Neuronal stem cell (in vitro differentiated cells): Measurements from ENCODE around the gene PGAP6.
A peak's percentile ranks its signal among the peaks of the same experiment; 100 is the strongest.

Experiments used
- DNase-seq: peaks from one replicate; pipeline ENCODE4 v3.0.0-alpha.2; 2013; ENCODE audit warnings: low spot score
- H2AFZ ChIP-seq: one replicate; pipeline ENCODE4 v1.6.1; 2013; ENCODE audit warnings: mild to moderate bottlenecking, low read length, inconsistent platforms
- H2AK5ac ChIP-seq: 2 replicates; pipeline ENCODE4 v1.6.1; 2013; ENCODE audit warnings: low read depth, mild to moderate bottlenecking, inconsistent platforms, low read length, moderate library complexity, mixed read lengths
- H2BK120ac ChIP-seq: 2 replicates; pipeline ENCODE4 v1.6.1; 2013; ENCODE audit warnings: low read depth, mild to moderate bottlenecking, inconsistent platforms, low read length, moderate library complexity, mixed read lengths
- H2BK12ac ChIP-seq: one replicate; pipeline ENCODE4 v1.6.1; 2013; ENCODE audit warnings: low read length, inconsistent platforms
- H2BK15ac ChIP-seq: 2 replicates; pipeline ENCODE4 v1.6.1; 2013; ENCODE audit warnings: mild to moderate bottlenecking, low read length, inconsistent platforms, mixed read lengths
- H2BK5ac ChIP-seq: one replicate; pipeline ENCODE4 v1.6.1; 2013; ENCODE audit warnings: inconsistent platforms, mild to moderate bottlenecking, low read length, moderate library complexity
- H3K14ac ChIP-seq: one replicate; pipeline ENCODE4 v1.6.1; 2013; ENCODE audit warnings: low read length, inconsistent platforms
- H3K18ac ChIP-seq: 2 replicates; pipeline ENCODE4 v1.6.1; 2013; ENCODE audit warnings: low read length, inconsistent platforms
- H3K23ac ChIP-seq: 2 replicates; pipeline ENCODE4 v1.6.1; 2013; ENCODE audit warnings: low read depth, mild to moderate bottlenecking, mixed read lengths, low read length, inconsistent platforms; ENCODE audit not compliant: poor library complexity
- H3K27ac ChIP-seq: replicated peaks from 3 replicates; pipeline ENCODE4 v1.5.1; 2013; ENCODE audit warnings: low read length, inconsistent platforms
- H3K27me3 ChIP-seq, 3 experiments: 2 replicates each; pipeline ENCODE4 v1.6.1; 2013; ENCODE audit warnings: low read length in 3 of 3, mild to moderate bottlenecking in 2 of 3, inconsistent platforms in 1 of 3, low read depth in 1 of 3, mixed read lengths in 1 of 3, moderate library complexity in 1 of 3; ENCODE audit not compliant: control insufficient read depth in 3 of 3, insufficient read depth in 3 of 3
- H3K36me3 ChIP-seq, 2 donors: replicated peaks in 1 of 2; 2 replicates each; pipeline ENCODE4 v1.6.1; 2013; ENCODE audit warnings: low read length in 2 of 2; ENCODE audit not compliant: control insufficient read depth in 2 of 2, insufficient read depth in 2 of 2
- H3K4ac ChIP-seq: 2 replicates; pipeline ENCODE4 v1.6.1; 2013; ENCODE audit warnings: inconsistent platforms, mild to moderate bottlenecking, low read length, moderate library complexity
- H3K4me1 ChIP-seq, 2 donors: 1 replicate in 1 of 2; 2 replicates in 1 of 2; pipeline ENCODE4 v1.6.1; 2013; ENCODE audit warnings: low read length in 2 of 2, low read depth in 1 of 2; ENCODE audit not compliant: control insufficient read depth in 2 of 2, insufficient read depth in 1 of 2
- H3K4me2 ChIP-seq: one replicate; pipeline ENCODE4 v1.6.1; 2013; ENCODE audit warnings: mild to moderate bottlenecking, low read length, inconsistent platforms; ENCODE audit not compliant: insufficient read depth, poor library complexity, severe bottlenecking
- H3K4me3 ChIP-seq, 2 donors: 2 replicates each; pipeline ENCODE4 v1.5.1; 2013; ENCODE audit warnings: low read length in 2 of 2, mild to moderate bottlenecking in 2 of 2, inconsistent platforms in 1 of 2, moderate library complexity in 1 of 2
- H3K79me1 ChIP-seq: one replicate; pipeline ENCODE4 v1.6.1; 2013; ENCODE audit warnings: low read depth, mild to moderate bottlenecking, inconsistent platforms, low read length, moderate library complexity
- H3K9ac ChIP-seq: one replicate; pipeline ENCODE4 v1.6.1; 2013; ENCODE audit warnings: mild to moderate bottlenecking, low read depth, low read length, inconsistent platforms; ENCODE audit not compliant: poor library complexity
- H3K9me3 ChIP-seq, 2 donors: replicated peaks in 1 of 2; 2 replicates each; pipeline versions ENCODE3 to v1.6.1; 2013; ENCODE audit warnings: low read length in 2 of 2, mild to moderate bottlenecking in 2 of 2, inconsistent platforms in 1 of 2, low read depth in 1 of 2, mixed read lengths in 1 of 2, moderate library complexity in 1 of 2; ENCODE audit not compliant: control insufficient read depth in 2 of 2, insufficient read depth in 1 of 2
- H4K8ac ChIP-seq: one replicate; pipeline ENCODE4 v1.6.1; 2013; ENCODE audit warnings: low read depth, mild to moderate bottlenecking, inconsistent platforms, low read length, moderate library complexity
- H4K91ac ChIP-seq: one replicate; pipeline ENCODE4 v1.6.1; 2013; ENCODE audit warnings: low read length, low read depth, mild to moderate bottlenecking, inconsistent platforms; ENCODE audit not compliant: poor library complexity
- WGBS, 2 donors: extraction: QIAGEN DNeasy Blood & Tissue Kit; methylation state at CpG; one replicate each; pipeline ENCODE4 v1.1.7; 2013; ENCODE audit warnings: missing lambda C conversion rate in 2 of 2, mixed read lengths in 1 of 2; ENCODE audit not compliant: insufficient read length in 2 of 2, insufficient replicate concordance in 1 of 2; ENCODE audit errors: extremely low coverage in 2 of 2; 5-methylcytosine and 5-hydroxymethylcytosine counted together

The PGAP6 gene

DNA sequence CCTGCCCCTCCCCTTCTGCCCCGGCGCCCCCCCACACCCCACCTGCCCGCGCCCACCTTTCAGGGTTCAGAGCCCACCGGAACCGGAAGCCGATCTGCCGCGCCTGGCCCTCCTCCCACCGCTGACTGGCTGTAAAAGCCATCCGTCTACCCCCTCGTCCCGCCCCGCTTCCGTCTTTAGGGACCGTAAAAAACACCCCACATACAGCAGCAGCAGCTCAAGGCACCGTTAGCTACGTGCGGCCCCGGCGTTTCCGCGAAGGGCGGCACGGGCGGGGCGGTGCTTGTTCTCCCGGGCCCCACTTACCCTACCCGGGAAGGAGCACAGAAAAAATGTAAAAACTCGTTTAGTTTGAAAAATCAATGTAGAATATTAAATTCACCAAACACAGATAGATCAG is 11.3 kb downstream of the PGAP6 start, which contains the start of gene MRPL28:
Gene MRPL28, minus strand, starts transcription at position 96 of the 400 bp plus-strand sequence. CDS start 320 bp downstream, outside the sequence.
- peak within 1 kb of the TSS; percentile 71 for H3K14ac ChIP-seq
- H3K4me2 ChIP-seq: peak within 1 kb of the TSS; percentile 62
- H2BK15ac ChIP-seq: no peak within 1 kb of the TSS
- DNase-seq: peak; percentile 90
- peak within 1 kb of the TSS; percentile 82 for H2AK5ac ChIP-seq
- peaks cover 43 to 80% of the 10 kb centered on the region in 2 donors for H3K36me3 ChIP-seq
- H2BK5ac ChIP-seq: peak within 1 kb of the TSS; percentile 11
- no peaks in the 10 kb centered on the region for H3K27me3 ChIP-seq
- peak within 1 kb of the TSS; percentile 15 for H2AFZ ChIP-seq
- H3K9me3 ChIP-seq: no peaks in the 10 kb centered on the region
- no peak within 1 kb of the TSS for H2BK12ac ChIP-seq
- peaks cover 4 to 6% of the 10 kb centered on the region in 2 donors for H3K4me1 ChIP-seq
- H4K91ac ChIP-seq: no peak within 1 kb of the TSS
- peak within 1 kb of the TSS; percentile 76 for H3K4ac ChIP-seq
- no peak within 1 kb of the TSS for H2BK120ac ChIP-seq
- H4K8ac ChIP-seq: peak within 1 kb of the TSS; percentile 17
- H3K18ac ChIP-seq: peak within 1 kb of the TSS; percentile 76
- H3K23ac ChIP-seq: peak within 1 kb of the TSS; percentile 85
- peak within 1 kb of the TSS; percentile 40 to 66 for H3K4me3 ChIP-seq
- no CpG with 5 or more reads among the region's 30 CpGs for WGBS, 2 donors
- peaks cover 9% of the 10 kb centered on the region for H3K79me1 ChIP-seq
- no peak within 1 kb of the TSS for H3K27ac ChIP-seq
- H3K9ac ChIP-seq: peak within 1 kb of the TSS; percentile 60

DNA sequence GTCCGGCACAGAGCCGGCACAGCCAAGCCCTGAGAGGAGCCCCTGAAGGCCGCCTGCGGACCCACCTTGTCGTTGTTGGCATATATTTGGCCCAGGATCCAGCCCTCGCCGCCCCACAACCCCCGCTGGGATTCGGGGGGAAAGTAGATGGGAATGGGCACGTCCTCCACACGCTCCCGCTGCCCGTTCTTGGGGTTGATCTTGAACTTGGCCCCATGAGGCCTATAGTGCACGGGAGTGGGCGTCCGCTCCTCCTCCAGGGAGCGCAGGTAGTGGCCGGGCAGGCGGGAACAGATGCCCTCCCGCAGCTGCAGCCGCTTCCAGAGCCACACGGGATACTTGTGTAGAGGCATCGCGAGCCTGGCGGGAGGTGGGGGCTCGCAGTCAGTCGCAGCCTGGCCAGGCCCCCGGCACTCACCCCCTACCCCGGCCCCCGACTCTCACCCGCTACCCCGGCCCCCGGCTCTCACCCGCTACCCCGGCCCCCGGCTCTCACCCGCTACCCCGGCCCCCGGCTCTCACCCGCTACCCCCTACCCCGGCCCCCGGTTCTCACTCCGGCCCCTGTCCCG is 11.8 kb downstream of the PGAP6 start:
- peak overlapping the region; percentile 17 for H4K8ac ChIP-seq
- no peak overlapping the region for H2BK15ac ChIP-seq
- H2AK5ac ChIP-seq: no peak overlapping the region
- no peak for DNase-seq
- H3K4me1 ChIP-seq: peaks cover 4 to 6% of the 10 kb centered on the region in 2 donors
- H3K14ac ChIP-seq: peak overlapping the region; percentile 71
- H3K36me3 ChIP-seq: peaks cover 42 to 78% of the 10 kb centered on the region in 2 donors
- H3K9ac ChIP-seq: peak overlapping the region; percentile 60
- no peaks in the 10 kb centered on the region for H3K27me3 ChIP-seq
- WGBS, 2 donors: no CpG with 5 or more reads among the region's 44 CpGs
- H3K23ac ChIP-seq: peak overlapping the region; percentile 85
- no peaks in the 10 kb centered on the region for H3K9me3 ChIP-seq
- no peak overlapping the region for H3K27ac ChIP-seq
- H3K4me2 ChIP-seq: peak overlapping the region; percentile 62
- H3K79me1 ChIP-seq: peaks cover 9% of the 10 kb centered on the region
- no peak overlapping the region for H2BK12ac ChIP-seq
- no peak overlapping the region for H3K18ac ChIP-seq
- H2AFZ ChIP-seq: no peak overlapping the region
- H3K4me3 ChIP-seq: peak overlapping the region; percentile 40 to 66
- no peak overlapping the region for H3K4ac ChIP-seq
- peak overlapping the region; percentile 11 for H2BK5ac ChIP-seq
- H4K91ac ChIP-seq: no peak overlapping the region
- no peak overlapping the region for H2BK120ac ChIP-seq

GRCh38 chr16:369275-369865 is 12.4 kb downstream of the PGAP6 start:
- Histone ChIP-seq H2BK5ac (peak overlapping the region; percentile 11), H3K9ac (no peak overlapping the region), H3K4me3 (peak overlapping the region; percentile 40 to 66), H2AFZ (no peak overlapping the region), H3K4me2 (peak overlapping the region; percentile 62), H2BK15ac (no peak overlapping the region), H3K4ac (no peak overlapping the region), H2BK120ac (no peak overlapping the region), H3K36me3 (peaks cover 37 to 72% of the 10 kb centered on the region in 2 donors), H3K23ac (peak overlapping the region; percentile 11), H2BK12ac (no peak overlapping the region), H2AK5ac (no peak overlapping the region), H4K8ac (no peak overlapping the region), H3K18ac (no peak overlapping the region), H3K9me3 (no peaks in the 10 kb centered on the region), H3K79me1 (peaks cover 9% of the 10 kb centered on the region), H3K27ac (no peak overlapping the region), H3K14ac (no peak overlapping the region), H3K4me1 (peaks cover 4 to 6% of the 10 kb centered on the region in 2 donors), H4K91ac (no peak overlapping the region), H3K27me3 (no peaks in the 10 kb centered on the region)
- no CpG with 5 or more reads among the region's 20 CpGs for WGBS, 2 donors
- no peak for DNase-seq

DNA sequence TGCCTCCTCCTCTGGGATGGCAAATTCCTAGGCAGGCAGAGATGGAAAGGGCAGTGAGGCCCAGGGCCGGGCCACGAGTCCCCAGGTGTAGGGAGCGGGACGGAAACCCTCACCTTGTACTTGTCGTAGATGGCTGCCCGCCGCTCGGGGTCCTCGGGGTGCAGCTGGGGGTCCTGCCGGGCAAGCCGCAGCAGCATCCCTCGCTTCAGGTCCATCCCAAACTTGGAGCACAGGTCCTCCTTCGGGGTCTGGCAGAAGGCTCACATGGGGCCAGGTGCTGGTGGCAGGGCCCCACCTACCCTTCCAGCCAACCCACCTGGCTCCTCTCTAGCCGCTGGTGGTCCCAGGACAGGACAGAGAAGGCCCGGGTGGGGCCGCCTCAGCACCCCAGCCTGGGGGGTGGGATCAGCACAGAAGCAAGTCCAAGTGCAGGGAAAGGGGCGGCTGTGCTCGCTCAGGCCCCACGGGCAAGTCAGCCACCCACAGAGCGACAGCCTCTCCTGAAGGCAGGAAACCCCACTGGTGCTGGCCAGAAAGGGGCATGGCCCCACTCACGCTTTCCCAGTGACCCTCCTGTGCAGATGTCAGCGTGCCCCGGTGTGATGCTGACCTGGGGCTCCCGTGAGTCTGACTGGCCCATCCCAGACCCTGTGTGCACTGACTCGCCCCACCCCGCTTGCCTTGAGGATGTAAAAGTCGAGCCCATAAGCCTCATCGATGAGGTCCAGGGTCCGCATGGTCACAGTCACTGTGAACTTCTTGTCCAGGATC is 13.2 kb downstream of the PGAP6 start:
- no peak overlapping the region for H3K14ac ChIP-seq
- H2BK5ac ChIP-seq: no peak overlapping the region
- no CpG with 5 or more reads among the region's 29 CpGs for WGBS, 2 donors
- peaks cover 30 to 64% of the 10 kb centered on the region in 2 donors for H3K36me3 ChIP-seq
- H4K8ac ChIP-seq: no peak overlapping the region
- H3K4me1 ChIP-seq: peaks cover 4 to 8% of the 10 kb centered on the region in 2 donors
- no peak overlapping the region for H4K91ac ChIP-seq
- H2AFZ ChIP-seq: no peak overlapping the region
- no peak overlapping the region for H2BK120ac ChIP-seq
- H3K4ac ChIP-seq: no peak overlapping the region
- no peak overlapping the region for H3K18ac ChIP-seq
- peaks cover 4% of the 10 kb centered on the region for H3K79me1 ChIP-seq
- H2AK5ac ChIP-seq: no peak overlapping the region
- H3K4me2 ChIP-seq: no peak overlapping the region
- peak overlapping the region; percentile 80 for H3K23ac ChIP-seq
- no peak overlapping the region for H3K27ac ChIP-seq
- H2BK15ac ChIP-seq: no peak overlapping the region
- H3K9me3 ChIP-seq: no peaks in the 10 kb centered on the region
- H2BK12ac ChIP-seq: no peak overlapping the region
- H3K27me3 ChIP-seq: no peaks in the 10 kb centered on the region
- H3K4me3 ChIP-seq: no peak overlapping the region
- DNase-seq: no peak
- no peak overlapping the region for H3K9ac ChIP-seq
